IMR-90 (cell line): ENCODE measurements around the gene WBP1L. TPM values are rescaled to one million over a fixed set of nuclear protein-coding genes. Genes with fewer than 3 reads are reported as not detected.
"Not testable (repeated sequence)": the region's sequence is repeated elsewhere in the genome, so short reads cannot be mapped to it uniquely, and the experiment has no call there.

Source experiments
- ATAC-seq: fragments of 200-7000 bp; cut with Tn5 transposase; 2 replicates; pipeline ENCODE4 v1.9.1; 2020; ENCODE audit warnings: low read depth, mild to moderate bottlenecking, moderate library complexity
- BruUV-seq: library from RNA; stranded (reverse); fragments of 400-500 nt; replicated peaks from 2 replicates; lab custom pipeline; 2021; lab: Mats Ljungman, UMichigan
- CTCF ChIA-PET: fragments of 300-600 bp; formaldehyde crosslinking; extraction: SDS; loops from one replicate; lab custom pipeline; 2021; ENCODE audit warnings: antibody characterized with exemption; lab: Yijun Ruan, JAX
- POLR2A ChIA-PET: fragments of 300-600 bp; sonication (Branson Sonifier 250); formaldehyde crosslinking; loops from one replicate; lab custom pipeline; 2022; ENCODE audit warnings: antibody characterized with exemption; ENCODE audit not compliant: unreplicated experiment; lab: Charles Lee
- DNase-seq: peaks from one replicate; pipeline ENCODE4 v3.0.0; 2013
- H2AFZ ChIP-seq: replicated peaks from 2 replicates; pipeline ENCODE3; 2013; ENCODE audit warnings: low read length, mild to moderate bottlenecking; ENCODE audit not compliant: poor library complexity
- H2AK5ac ChIP-seq: 2 replicates; pipeline ENCODE4 v1.6.1; 2013; ENCODE audit warnings: low read depth, low read length, inconsistent platforms
- H2AK9ac ChIP-seq: replicated peaks from 2 replicates; pipeline ENCODE3; 2013; ENCODE audit warnings: mild to moderate bottlenecking, low read depth, low read length, moderate library complexity; ENCODE audit not compliant: poor library complexity
- H2BK120ac ChIP-seq: 2 replicates; pipeline ENCODE4 v1.6.1; 2013; ENCODE audit warnings: low read depth, low read length, inconsistent platforms
- H2BK15ac ChIP-seq: 3 replicates; pipeline ENCODE4 v1.6.1; 2013; ENCODE audit warnings: low read depth, low read length, inconsistent platforms
- H2BK20ac ChIP-seq: 2 replicates; pipeline ENCODE4 v1.6.1; 2013; ENCODE audit warnings: low read depth, mild to moderate bottlenecking, inconsistent platforms, low read length, moderate library complexity
- H2BK5ac ChIP-seq: 2 replicates; pipeline ENCODE4 v1.6.1; 2013; ENCODE audit warnings: mild to moderate bottlenecking, low read depth, low read length, inconsistent platforms; ENCODE audit not compliant: poor library complexity, severe bottlenecking
- H3K14ac ChIP-seq: replicated peaks from 2 replicates; pipeline ENCODE4 v1.6.1; 2013; ENCODE audit warnings: low read depth, low read length, inconsistent platforms
- H3K18ac ChIP-seq: 2 replicates; pipeline ENCODE4 v1.6.1; 2013; ENCODE audit warnings: low read depth, low read length, control low read depth
- H3K23ac ChIP-seq: 2 replicates; pipeline ENCODE4 v1.6.1; 2013; ENCODE audit warnings: low read depth, low read length, inconsistent platforms
- H3K27ac ChIP-seq: 2 replicates; pipeline ENCODE4 v1.5.1; 2013; ENCODE audit warnings: mild to moderate bottlenecking, control low read depth, low read length; ENCODE audit not compliant: insufficient read depth
- H3K27me3 ChIP-seq: 2 replicates; pipeline ENCODE4 v1.6.1; 2013; ENCODE audit warnings: low read length; ENCODE audit not compliant: control insufficient read depth, insufficient read depth
- H3K36me3 ChIP-seq: 2 replicates; pipeline ENCODE4 v1.6.1; 2013; ENCODE audit warnings: low read length, mixed read lengths; ENCODE audit not compliant: control insufficient read depth, insufficient read depth
- H3K4ac ChIP-seq: 2 replicates; pipeline ENCODE4 v1.6.1; 2013; ENCODE audit warnings: low read depth, low read length, inconsistent platforms
- H3K4me1 ChIP-seq: 2 replicates; pipeline ENCODE4 v1.6.1; 2013; ENCODE audit warnings: low read length, mixed read lengths; ENCODE audit not compliant: control insufficient read depth, insufficient read depth
- H3K4me2 ChIP-seq: 2 replicates; pipeline ENCODE4 v1.6.1; 2013; ENCODE audit warnings: low read depth, mild to moderate bottlenecking, control low read depth, low read length, moderate library complexity
- H3K4me3 ChIP-seq: 2 replicates; pipeline ENCODE4 v1.5.1; 2013; ENCODE audit warnings: low read depth, mild to moderate bottlenecking, control low read depth, low read length, moderate library complexity; ENCODE audit not compliant: insufficient read depth
- H3K56ac ChIP-seq: 2 replicates; pipeline ENCODE4 v1.6.1; 2013; ENCODE audit warnings: low read length, inconsistent platforms; ENCODE audit not compliant: insufficient read depth; ENCODE audit errors: extremely low read depth
- H3K79me1 ChIP-seq, 2 experiments: 2 replicates each; pipeline ENCODE4 v1.6.1; 2013; ENCODE audit warnings: low read length in 2 of 2, inconsistent platforms in 1 of 2, low read depth in 1 of 2
- H3K9ac ChIP-seq: 2 replicates; pipeline ENCODE4 v1.6.1; 2013; ENCODE audit warnings: low read depth, low read length, control low read depth
- H3K9me1 ChIP-seq: 2 replicates; pipeline ENCODE4 v1.6.1; 2013; ENCODE audit warnings: low read length, inconsistent platforms; ENCODE audit not compliant: insufficient read depth
- H3K9me3 ChIP-seq: 2 replicates; pipeline ENCODE4 v1.6.1; 2013; ENCODE audit warnings: low read length; ENCODE audit not compliant: control insufficient read depth, insufficient read depth
- H4K20me1 ChIP-seq: 2 replicates; pipeline ENCODE4 v1.6.1; 2013; ENCODE audit warnings: low read length, inconsistent platforms; ENCODE audit not compliant: insufficient read depth
- H4K5ac ChIP-seq: 2 replicates; pipeline ENCODE4 v1.6.1; 2013; ENCODE audit warnings: mild to moderate bottlenecking, low read depth, low read length, control low read depth
- H4K8ac ChIP-seq, 2 experiments: 2 replicates each; pipeline ENCODE4 v1.6.1; 2013; ENCODE audit warnings: low read depth in 2 of 2, low read length in 2 of 2, control low read depth in 1 of 2, inconsistent platforms in 1 of 2
- H4K91ac ChIP-seq: 2 replicates; pipeline ENCODE4 v1.6.1; 2013; ENCODE audit warnings: low read depth, low read length, inconsistent platforms; ENCODE audit not compliant: insufficient read depth
- WGBS, 2 experiments: methylation state at CpG; one replicate each; pipeline versions ENCODE4 v1.1.5 to v1.1.7; 2013; ENCODE audit warnings: missing lambda C conversion rate in 2 of 2; ENCODE audit not compliant: insufficient read length in 1 of 2; ENCODE audit errors: extremely low coverage in 2 of 2; 5-methylcytosine and 5-hydroxymethylcytosine counted together
- dilution Hi-C: fragments of 300-500 bp; cut with HindIII; formaldehyde crosslinking; loops from one replicate; pipeline ENCODE4 v1.14.3; 2018; ENCODE audit warnings: low sequenced_read_pairs; ENCODE audit not compliant: unreplicated experiment
- in situ Hi-C: fragments of 300-500 bp; cut with MboI; formaldehyde crosslinking; loops from 3 replicates; pipeline ENCODE4 v1.14.3; 2019; ENCODE audit warnings: low sequenced_read_pairs, inconsistent platforms, mixed read lengths
- intact Hi-C: fragments of 100-400 bp; cut with micrococcal nuclease; formaldehyde crosslinking; loops from 2 replicates; pipeline ENCODE4 v1.10.0; 2022
- polyA plus RNA-seq, 3 experiments: library from polyadenylated mRNA; depleted of rRNA; stranded (reverse); fragments of >200 nt; gene quantifications; 2 replicates each; pipeline ENCODE4 v1.2.3, GENCODE V29; 2012; ENCODE audit warnings: low replicate concordance in 1 of 3
- total RNA-seq: library from RNA; depleted of rRNA; stranded (reverse); fragments of >200 nt; gene quantifications from 2 replicates; pipeline ENCODE4 v1.2.3, GENCODE V29; 2012

WBP1L gene
- total and polyA plus RNA-seq, 2 of the 4 experiments (the other 2 are of a cell fraction): 20.7 to 31.0 TPM

DNA sequence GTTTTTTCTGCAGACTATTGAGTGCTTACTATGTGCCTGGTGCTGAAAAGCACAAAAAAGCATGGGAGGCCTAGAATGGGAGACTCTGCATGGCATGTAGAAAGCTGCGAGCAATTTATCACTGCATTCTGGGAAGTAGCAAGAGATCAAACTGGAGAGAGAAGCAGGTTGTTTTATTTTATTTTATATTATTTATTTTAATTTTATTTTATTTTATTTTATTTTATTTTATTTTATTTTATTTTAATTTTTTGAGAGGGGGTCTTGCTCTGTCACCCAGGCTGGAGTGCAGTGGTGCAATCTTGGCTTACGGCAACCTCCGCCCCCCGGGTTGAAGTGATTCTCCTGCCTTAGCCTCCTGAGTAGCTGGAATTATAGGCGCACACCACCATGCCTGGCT, 76.3 kb downstream of the WBP1L start:
- dilution Hi-C loops, H4K91ac ChIP-seq, H3K27me3 ChIP-seq, H2BK20ac ChIP-seq, H3K9me3 ChIP-seq, in situ Hi-C loops, POLR2A ChIA-PET, H3K4me2 ChIP-seq, H2BK15ac ChIP-seq, H2AK5ac ChIP-seq, H3K27ac ChIP-seq, H4K5ac ChIP-seq, H2BK120ac ChIP-seq, H2BK5ac ChIP-seq, ATAC-seq, H3K9ac ChIP-seq, H2AFZ ChIP-seq, H2AK9ac ChIP-seq, BruUV-seq, H3K18ac ChIP-seq, H3K56ac ChIP-seq, H3K14ac ChIP-seq, H3K36me3 ChIP-seq, intact Hi-C loops, H3K79me1 ChIP-seq, H3K4ac ChIP-seq, CTCF ChIA-PET, H3K23ac ChIP-seq, H3K4me3 ChIP-seq, DNase-seq, H4K8ac ChIP-seq, H4K20me1 ChIP-seq: not testable (repeated sequence)
- H3K4me1 ChIP-seq: peaks cover 14% of the 10 kb centered on the region
- peaks cover 12% of the 10 kb centered on the region for H3K9me1 ChIP-seq
- WGBS, 2 experiments: no CpG with 5 or more reads among the region's 5 CpGs
